ENCODE measurements around the gene NPPC. TPM values are rescaled to one million over a fixed set of nuclear protein-coding genes. Genes with fewer than 3 reads are reported as not detected.

Gene NPPC
- total and polyA plus RNA-seq, 10 of the 15 experiments (the other 5 are each of a cell fraction or from before 2014, with no cell fraction given), result 0.15 TPM; not detected in 9

DNA sequence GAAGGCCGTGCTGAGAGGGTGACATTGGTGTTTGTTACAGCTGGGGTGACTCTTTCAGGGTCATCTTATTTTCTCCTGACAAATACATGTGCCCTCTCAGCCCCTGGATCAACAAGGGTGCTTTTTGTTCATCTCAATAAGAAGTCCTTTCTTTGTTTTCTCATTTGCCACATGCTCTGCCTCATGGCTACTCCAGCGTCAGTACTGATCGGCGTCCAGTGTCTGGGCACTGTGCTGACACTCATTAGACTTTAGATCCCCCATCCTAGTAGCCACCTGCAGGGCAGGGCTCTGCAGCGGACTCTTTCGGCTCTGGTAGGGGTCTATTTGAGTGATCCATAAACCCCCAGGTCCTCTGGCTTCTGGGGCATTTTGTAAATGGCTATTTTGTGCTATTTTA is 38.4 kb downstream of the NPPC start:
- ChIA-PET SMC1A (ENCODE audit: uncharacterized antibody, unreplicated experiment) (no interaction called here), CTCF (no interaction called here), POLR2A (no interaction called here), RAD21 (ENCODE audit: unreplicated experiment) (no interaction called here)
- Histone ChIP-seq H4K20me1 (ENCODE audit: control insufficient read depth, insufficient read depth) (no peaks in the 10 kb centered on the region), H3K4me1 (ENCODE audit: control insufficient read depth, insufficient read depth, low read length) (no peaks in the 10 kb centered on the region), H3K9me3 (replicated peaks; ENCODE audit: control insufficient read depth, insufficient read depth, low read length) (no peaks in the 10 kb centered on the region; the same call in 2 of the 3 replicates), H3K9ac (ENCODE audit: control insufficient read depth, insufficient read depth, low read length) (no peak overlapping the region), H3K4me3 (no peak overlapping the region), H3K79me2 (ENCODE audit: control insufficient read depth, insufficient read depth, low read length) (no peaks in the 10 kb centered on the region), H3K36me3 (ENCODE audit: control insufficient read depth in 2 of 2, insufficient read depth in 2 of 2, low read length in 1 of 2) (no peaks in the 10 kb centered on the region), H3K27ac (ENCODE audit: control insufficient read depth, insufficient read depth) (no peak overlapping the region), H3K27me3 (replicated peaks in 1 of 2; ENCODE audit: control insufficient read depth in 2 of 2, insufficient read depth in 2 of 2, low read length in 1 of 2) (peaks cover 3 to 4% of the 10 kb centered on the region in 2 experiments; a peak in 2 of 4 replicates), H2AFZ (ENCODE audit: control insufficient read depth, low read depth, low read length) (no peak overlapping the region), H3K4me2 (ENCODE audit: control insufficient read depth, insufficient read depth) (no peak overlapping the region)
- in situ Hi-C loops (cut with MboI), result no loop called here
- FAIRE-seq (no peak), ATAC-seq (no peak), DNase-seq (ENCODE audit: low read depth, low spot score) (no peak)
- WGBS (ENCODE audit: insufficient coverage, insufficient replicate concordance, low lambda C conversion rate, missing lambda C conversion rate), result 49% methylated on average over 6 of the region's 6 CpGs
- TF ChIP-seq, protein P1, sequence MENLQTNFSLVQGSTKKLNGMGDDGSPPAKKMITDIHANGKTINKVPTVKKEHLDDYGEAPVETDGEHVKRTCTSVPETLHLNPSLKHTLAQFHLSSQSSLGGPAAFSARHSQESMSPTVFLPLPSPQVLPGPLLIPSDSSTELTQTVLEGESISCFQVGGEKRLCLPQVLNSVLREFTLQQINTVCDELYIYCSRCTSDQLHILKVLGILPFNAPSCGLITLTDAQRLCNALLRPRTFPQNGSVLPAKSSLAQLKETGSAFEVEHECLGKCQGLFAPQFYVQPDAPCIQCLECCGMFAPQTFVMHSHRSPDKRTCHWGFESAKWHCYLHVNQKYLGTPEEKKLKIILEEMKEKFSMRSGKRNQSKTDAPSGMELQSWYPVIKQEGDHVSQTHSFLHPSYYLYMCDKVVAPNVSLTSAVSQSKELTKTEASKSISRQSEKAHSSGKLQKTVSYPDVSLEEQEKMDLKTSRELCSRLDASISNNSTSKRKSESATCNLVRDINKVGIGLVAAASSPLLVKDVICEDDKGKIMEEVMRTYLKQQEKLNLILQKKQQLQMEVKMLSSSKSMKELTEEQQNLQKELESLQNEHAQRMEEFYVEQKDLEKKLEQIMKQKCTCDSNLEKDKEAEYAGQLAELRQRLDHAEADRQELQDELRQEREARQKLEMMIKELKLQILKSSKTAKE (IDR thresholded peaks at IDR 0.05; ENCODE audit: low read depth, poor library complexity, severe bottlenecking), result no peak
- TF ChIP-seq CREB1 (IDR thresholded peaks at IDR 0.05; ENCODE audit: low read depth) (no peak), HCFC1 (IDR thresholded peaks at IDR 0.05; ENCODE audit: low read length) (no peak), MEF2B (IDR thresholded peaks at IDR 0.05; ENCODE audit: partially characterized antibody, poor library complexity, severe bottlenecking) (no peak), ZNF622 (IDR thresholded peaks at IDR 0.05) (no peak), TAF1 (IDR thresholded peaks at IDR 0.05; ENCODE audit: borderline replicate concordance, low read depth, low read length) (no peak)
- no TSS peak for BruUV-seq (replicated peaks)
- intact Hi-C loops (cut with micrococcal nuclease; ENCODE audit: unreplicated experiment), result no loop called here
